GM19324 (cell line): ENCODE results near the gene HLA-B.

Experiments
- ATAC-seq: cut with Tn5 transposase; IDR thresholded peaks from one replicate; pipeline ENCODE4 v1.9.1; 2021; ENCODE audit warnings: mild to moderate bottlenecking, moderate library complexity; ENCODE audit not compliant: unreplicated experiment, low FRiP score

The HLA-B gene

GRCh38 chr6:31309641-31310040 is 47.3 kb downstream of the HLA-B start:
- ATAC-seq, result no peak

- ATAC-seq, result no peak
These were observed 48.2 kb downstream of the HLA-B start for GRCh38 chr6:31308845-31309175.

GRCh38 chr6:31308050-31308844 is 48.7 kb downstream of the HLA-B start:
- no peak for ATAC-seq

- no peak for ATAC-seq
These were observed 49.3 kb downstream of the HLA-B start for GRCh38 chr6:31307669-31308049.

- no peak for ATAC-seq
These were observed 51.2 kb downstream of the HLA-B start for GRCh38 chr6:31305703-31306219.

GRCh38 chr6:31304683-31305082 is 52.3 kb downstream of the HLA-B start:
- no peak for ATAC-seq
